ENCODE data around the gene MAML2.
A peak's percentile ranks its signal among the peaks of the same experiment; 100 is the strongest.

Gene MAML2

DNA sequence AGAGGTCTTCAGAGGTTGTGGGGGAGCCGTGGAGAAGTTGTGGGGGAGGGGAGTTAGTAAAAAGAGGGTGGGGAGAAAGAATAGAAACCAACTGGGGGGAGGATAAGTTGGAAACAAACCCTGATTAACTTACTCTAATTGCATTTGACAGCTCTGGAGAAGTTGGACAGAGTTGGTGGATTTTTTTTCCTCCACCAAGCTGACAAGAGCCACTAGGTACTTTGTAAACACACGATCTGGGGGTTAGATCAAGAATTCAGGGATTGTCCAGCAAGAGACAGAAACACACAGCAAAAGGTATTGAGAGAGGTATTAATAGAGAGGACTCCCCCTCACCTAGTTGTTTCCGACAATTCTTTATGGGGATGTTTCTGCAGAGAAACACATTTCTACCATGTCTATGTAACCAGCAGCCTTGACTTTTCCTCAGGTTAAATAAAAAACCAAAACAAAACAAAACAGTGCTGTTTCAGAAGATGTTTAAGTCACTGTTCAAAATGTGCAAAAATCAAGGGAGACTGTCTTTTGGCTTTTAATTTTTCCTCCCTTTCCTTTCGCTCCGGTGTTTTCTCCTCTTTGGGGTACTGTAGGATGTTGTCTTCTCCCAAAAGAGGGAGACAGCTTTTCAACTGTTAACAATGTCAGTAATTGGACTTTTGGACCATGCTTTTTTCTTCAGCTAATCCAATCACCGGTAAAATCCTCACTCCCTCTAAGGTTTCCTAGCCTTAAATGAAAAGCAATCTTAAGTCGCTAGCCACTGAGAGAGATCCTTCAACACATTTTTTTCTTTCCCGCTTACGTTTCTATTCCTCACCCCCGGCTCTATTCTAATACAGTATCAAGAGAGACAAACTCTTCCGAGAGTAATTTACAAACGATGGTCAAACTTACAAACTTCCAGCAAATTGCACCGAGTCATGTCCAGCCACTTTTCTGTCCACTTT is 708 bp downstream of the MAML2 start:
- H3K27ac ChIP-seq (replicated peaks): no peak overlapping the region
- no peak for DNase-seq (ENCODE audit: low read depth in 1 of 2, low spot score in 1 of 2)
- peak overlapping the region; percentile 52 for H3K4me3 ChIP-seq (replicated peaks; ENCODE audit: insufficient read depth, low read length)
- H3K27me3 ChIP-seq (ENCODE audit: insufficient read depth, poor library complexity, severe bottlenecking): no peaks in the 10 kb centered on the region
- no peak for TF ChIP-seq SPI1 (IDR thresholded peaks at IDR 0.05; ENCODE audit: borderline replicate concordance, low read depth)
- TF ChIP-seq REST (IDR thresholded peaks at IDR 0.05; ENCODE audit: insufficient replicate concordance, low read depth): no peak
- TF ChIP-seq GABPA (IDR thresholded peaks at IDR 0.05; ENCODE audit: low read depth): no peak
- no peak for TF ChIP-seq CTCF (IDR thresholded peaks at IDR 0.05; ENCODE audit: insufficient read depth, low read length)
- no peak for TF ChIP-seq POLR2AphosphoS5 (IDR thresholded peaks at IDR 0.05; ENCODE audit: low read depth)

GRCh38 chr11:96341211-96342013 is 1.6 kb downstream of the MAML2 start:
- no peak for DNase-seq (ENCODE audit: low read depth in 1 of 2, low spot score in 1 of 2)
- Histone ChIP-seq H3K27me3 (ENCODE audit: insufficient read depth, poor library complexity, severe bottlenecking) (no peaks in the 10 kb centered on the region), H3K4me3 (replicated peaks; ENCODE audit: insufficient read depth, low read length) (no peak overlapping the region), H3K27ac (replicated peaks) (no peak overlapping the region)
- TF ChIP-seq REST (IDR thresholded peaks at IDR 0.05; ENCODE audit: insufficient replicate concordance, low read depth) (no peak), SPI1 (IDR thresholded peaks at IDR 0.05; ENCODE audit: borderline replicate concordance, low read depth) (no peak), CTCF (IDR thresholded peaks at IDR 0.05; ENCODE audit: insufficient read depth, low read length) (no peak), GABPA (IDR thresholded peaks at IDR 0.05; ENCODE audit: low read depth) (no peak), POLR2AphosphoS5 (IDR thresholded peaks at IDR 0.05; ENCODE audit: low read depth) (no peak)

DNA sequence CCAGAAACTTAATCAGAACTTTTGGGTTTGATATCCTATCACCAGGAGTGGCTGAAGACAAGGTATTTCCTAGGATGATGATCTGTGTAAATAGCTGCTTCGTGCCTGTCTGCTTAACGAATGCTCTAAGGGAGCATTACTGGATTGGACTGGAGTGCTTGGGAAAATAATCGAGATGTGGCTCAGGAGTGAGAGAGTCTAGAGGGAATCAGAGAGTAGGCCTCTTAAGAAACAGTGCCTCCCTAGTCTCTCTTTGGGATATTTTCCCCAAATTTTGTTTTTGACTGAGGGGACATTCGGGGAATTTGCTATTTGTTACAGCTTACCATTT is 2.5 kb downstream of the MAML2 start:
- TF ChIP-seq GABPA (IDR thresholded peaks at IDR 0.05; ENCODE audit: low read depth) (no peak), REST (IDR thresholded peaks at IDR 0.05; ENCODE audit: insufficient replicate concordance, low read depth) (no peak), CTCF (IDR thresholded peaks at IDR 0.05; ENCODE audit: insufficient read depth, low read length) (no peak), SPI1 (IDR thresholded peaks at IDR 0.05; ENCODE audit: borderline replicate concordance, low read depth) (no peak), POLR2AphosphoS5 (IDR thresholded peaks at IDR 0.05; ENCODE audit: low read depth) (no peak)
- no peak for DNase-seq (ENCODE audit: low read depth in 1 of 2, low spot score in 1 of 2)
- H3K4me3 ChIP-seq (replicated peaks; ENCODE audit: insufficient read depth, low read length): no peak overlapping the region
- H3K27me3 ChIP-seq (ENCODE audit: insufficient read depth, poor library complexity, severe bottlenecking): no peaks in the 10 kb centered on the region
- H3K27ac ChIP-seq (replicated peaks): no peak overlapping the region

Measured in HL-60 (cell line).